ENCODE results near the gene EFCAB7. TPM values are rescaled to one million over a fixed set of nuclear protein-coding genes. Genes with fewer than 3 reads are reported as not detected.

EFCAB7 gene
- total RNA-seq, 1 donor from 2014 or later, result 2.7 TPM

- no peak for DNase-seq (ENCODE audit: low read depth)
- TF ChIP-seq, protein P1, sequence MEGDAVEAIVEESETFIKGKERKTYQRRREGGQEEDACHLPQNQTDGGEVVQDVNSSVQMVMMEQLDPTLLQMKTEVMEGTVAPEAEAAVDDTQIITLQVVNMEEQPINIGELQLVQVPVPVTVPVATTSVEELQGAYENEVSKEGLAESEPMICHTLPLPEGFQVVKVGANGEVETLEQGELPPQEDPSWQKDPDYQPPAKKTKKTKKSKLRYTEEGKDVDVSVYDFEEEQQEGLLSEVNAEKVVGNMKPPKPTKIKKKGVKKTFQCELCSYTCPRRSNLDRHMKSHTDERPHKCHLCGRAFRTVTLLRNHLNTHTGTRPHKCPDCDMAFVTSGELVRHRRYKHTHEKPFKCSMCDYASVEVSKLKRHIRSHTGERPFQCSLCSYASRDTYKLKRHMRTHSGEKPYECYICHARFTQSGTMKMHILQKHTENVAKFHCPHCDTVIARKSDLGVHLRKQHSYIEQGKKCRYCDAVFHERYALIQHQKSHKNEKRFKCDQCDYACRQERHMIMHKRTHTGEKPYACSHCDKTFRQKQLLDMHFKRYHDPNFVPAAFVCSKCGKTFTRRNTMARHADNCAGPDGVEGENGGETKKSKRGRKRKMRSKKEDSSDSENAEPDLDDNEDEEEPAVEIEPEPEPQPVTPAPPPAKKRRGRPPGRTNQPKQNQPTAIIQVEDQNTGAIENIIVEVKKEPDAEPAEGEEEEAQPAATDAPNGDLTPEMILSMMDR (conservative IDR thresholded peaks at IDR 0.05; ENCODE audit: low read depth, low read length), result no peak
- H3K4me3 ChIP-seq (ENCODE audit: low read depth, low read length), result no peak overlapping the region
Measured at GRCh38 chr1:63547621-63548294, 24.4 kb downstream of the EFCAB7 start.

GRCh38 chr1:63548303-63548702 lies 25.0 kb downstream of the EFCAB7 start:
- no peak for DNase-seq (ENCODE audit: low read depth)
- TF ChIP-seq, protein P1 (conservative IDR thresholded peaks at IDR 0.05; ENCODE audit: low read depth, low read length), result no peak
- H3K4me3 ChIP-seq (ENCODE audit: low read depth, low read length), result no peak overlapping the region

- TF ChIP-seq, protein P1 (conservative IDR thresholded peaks at IDR 0.05; ENCODE audit: low read depth, low read length), result no peak
- H3K4me3 ChIP-seq (ENCODE audit: low read depth, low read length), result no peak overlapping the region
- DNase-seq (ENCODE audit: low read depth), result no peak
Measured at GRCh38 chr1:63548877-63549276, 25.6 kb downstream of the EFCAB7 start.

GRCh38 chr1:63555480-63555879 lies 32.2 kb downstream of the EFCAB7 start:
- TF ChIP-seq, protein P1 (conservative IDR thresholded peaks at IDR 0.05; ENCODE audit: low read depth, low read length), result no peak
- H3K4me3 ChIP-seq (ENCODE audit: low read depth, low read length), result no peak overlapping the region
- DNase-seq (ENCODE audit: low read depth), result no peak

- H3K4me3 ChIP-seq (ENCODE audit: low read depth, low read length), result no peak overlapping the region
- TF ChIP-seq, protein P1 (conservative IDR thresholded peaks at IDR 0.05; ENCODE audit: low read depth, low read length), result peak; percentile 81
- DNase-seq (ENCODE audit: low read depth), result no peak
Measured at GRCh38 chr1:63557365-63557987, 34.2 kb downstream of the EFCAB7 start.

DNA sequence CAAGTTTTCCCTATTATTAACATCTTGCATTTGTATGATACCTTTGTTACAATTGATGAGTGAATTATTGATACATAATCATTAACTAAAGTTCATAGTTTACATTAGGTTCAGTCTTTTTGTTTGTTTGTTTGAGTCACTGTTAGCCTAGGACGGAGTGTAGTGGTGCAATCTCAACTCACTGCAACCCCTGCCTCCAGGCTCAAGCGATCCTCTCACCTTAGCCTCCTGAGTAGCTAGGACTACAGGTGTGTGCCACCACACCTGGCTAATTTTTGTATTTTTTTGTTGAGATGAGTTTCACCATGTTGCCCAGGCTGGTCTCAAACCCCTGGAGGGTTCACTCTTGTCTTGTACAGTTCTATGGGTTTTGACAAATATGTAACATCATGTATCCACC lies 36.0 kb downstream of the EFCAB7 start:
- H3K4me3 ChIP-seq (ENCODE audit: low read depth, low read length), result no peak overlapping the region
- TF ChIP-seq, protein P1 (conservative IDR thresholded peaks at IDR 0.05; ENCODE audit: low read depth, low read length), result no peak
- DNase-seq (ENCODE audit: low read depth), result no peak

GRCh38 chr1:63563745-63564144 lies 40.4 kb downstream of the EFCAB7 start:
- DNase-seq (ENCODE audit: low read depth), result no peak
- TF ChIP-seq, protein P1 (conservative IDR thresholded peaks at IDR 0.05; ENCODE audit: low read depth, low read length), result no peak
- no peak overlapping the region for H3K4me3 ChIP-seq (ENCODE audit: low read depth, low read length)
